UCSD-AML1 (cell line): ENCODE data around the gene KRTAP1-5.
"Not testable (repeated sequence)": the region's sequence is repeated elsewhere in the genome, so short reads cannot be mapped to it uniquely, and the experiment has no call there.

Source experiments
- DNase-seq: peaks from one replicate; lab custom pipeline; 2025; ENCODE audit not compliant: unreplicated experiment; lab: John Stamatoyannopoulos, UW

KRTAP1-5 gene

DNA sequence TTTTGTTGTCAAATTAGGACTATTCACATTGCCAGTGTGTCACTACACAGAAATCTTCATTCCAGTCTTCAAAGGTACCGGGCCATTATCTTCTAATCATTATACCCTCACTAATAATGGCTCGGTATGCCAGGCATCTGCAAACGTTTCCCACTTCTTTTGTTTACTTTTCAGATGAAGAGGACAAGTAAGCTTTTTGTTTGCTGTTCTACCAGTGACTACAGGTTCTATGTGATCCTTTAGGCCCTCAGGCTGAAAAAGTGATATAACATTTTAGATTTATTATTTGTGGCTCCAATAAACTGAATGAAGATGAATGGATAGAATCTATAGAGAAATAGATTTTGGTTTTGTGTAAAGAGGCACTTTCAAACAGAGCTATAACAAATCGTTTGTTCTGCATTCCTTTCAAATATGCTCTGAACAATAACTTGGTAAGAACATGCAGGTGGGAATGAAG lies 17.7 kb downstream of the KRTAP1-5 start:
- DNase-seq = no peak

DNA sequence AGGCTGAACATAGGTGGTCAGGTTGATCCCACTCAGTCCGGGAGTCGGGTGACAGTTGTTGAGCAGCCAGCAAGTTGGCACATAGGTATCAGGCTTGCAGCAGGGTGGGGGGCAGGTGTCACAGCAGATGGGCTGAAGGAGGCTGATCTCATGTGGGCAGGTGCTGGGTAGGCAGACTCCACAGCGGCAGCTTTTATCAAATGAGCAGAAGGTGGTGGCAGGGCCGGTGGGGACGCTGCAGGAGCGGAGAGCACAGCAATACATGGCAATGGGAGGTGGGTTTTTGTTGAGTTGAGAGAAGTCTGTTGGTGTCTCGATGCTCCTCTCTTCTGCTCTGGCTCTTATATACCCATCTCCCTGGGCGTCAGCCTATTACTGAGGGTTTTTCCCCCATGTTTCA lies 18.2 kb downstream of the KRTAP1-5 start, which contains the start of gene KRTAP3-1:
Gene KRTAP3-1 (minus strand): TSS at position 318 of the 400 bp plus-strand sequence. CDS start 54 bp downstream, at position 264.
- DNase-seq = no peak

DNA sequence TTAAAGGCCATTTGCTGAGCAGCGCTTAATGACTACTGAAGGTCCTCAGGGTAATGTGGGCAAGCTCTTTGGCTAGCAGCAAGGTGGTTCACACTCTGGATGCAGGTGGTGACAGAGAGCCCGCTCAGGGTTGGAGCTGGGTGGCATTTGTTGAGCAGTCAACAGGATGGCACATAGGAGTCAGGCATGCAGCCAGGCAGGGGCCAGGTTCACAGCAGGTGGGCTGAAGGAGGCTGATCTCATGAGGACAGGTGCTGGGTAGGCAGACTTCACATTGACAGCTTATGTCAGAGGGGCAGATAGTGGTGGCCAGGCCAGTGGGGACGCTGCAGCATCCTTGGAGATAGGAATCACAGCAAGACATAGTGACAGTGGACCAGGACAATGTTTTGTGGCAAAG lies 22.6 kb downstream of the KRTAP1-5 start:
- no peak for DNase-seq

DNA sequence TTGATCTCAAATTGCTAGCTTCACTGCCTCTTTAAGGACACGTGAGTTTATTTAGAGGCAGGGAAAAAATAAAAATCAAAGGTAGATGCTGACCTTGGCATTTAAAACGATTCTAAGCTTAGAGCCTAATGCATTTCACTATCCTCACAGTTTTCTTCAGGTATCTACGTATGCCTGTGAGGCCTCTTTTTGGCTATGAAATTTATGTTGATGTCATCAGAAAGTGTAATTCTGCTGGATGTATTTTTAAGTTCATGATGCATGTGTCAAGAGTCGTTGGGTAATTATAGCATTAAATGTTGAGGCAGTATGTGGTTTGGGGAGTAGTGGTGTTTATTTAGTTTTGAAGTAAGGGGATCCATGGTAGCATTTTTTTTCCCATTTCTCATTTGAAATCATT lies 23.1 kb downstream of the KRTAP1-5 start:
- no peak for DNase-seq

DNA sequence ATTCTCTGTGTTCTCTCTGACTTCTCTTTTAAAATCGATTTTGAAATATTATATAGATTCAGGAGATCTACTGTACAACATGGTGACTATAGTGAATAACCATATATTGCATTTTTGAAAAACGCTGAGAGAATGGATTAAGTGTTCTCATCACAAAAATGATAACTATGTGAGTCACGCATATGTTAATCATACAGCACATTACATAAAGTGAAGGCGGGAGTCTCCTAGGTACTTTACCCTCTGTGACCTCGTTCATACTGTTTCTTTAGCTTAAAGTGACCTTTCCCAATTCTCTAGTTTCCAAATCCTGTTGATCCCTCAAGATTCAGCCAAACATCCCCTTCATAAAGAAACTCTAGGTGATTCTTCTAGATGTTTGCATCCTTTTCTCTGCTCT lies 24.2 kb downstream of the KRTAP1-5 start:
- no peak for DNase-seq

DNA sequence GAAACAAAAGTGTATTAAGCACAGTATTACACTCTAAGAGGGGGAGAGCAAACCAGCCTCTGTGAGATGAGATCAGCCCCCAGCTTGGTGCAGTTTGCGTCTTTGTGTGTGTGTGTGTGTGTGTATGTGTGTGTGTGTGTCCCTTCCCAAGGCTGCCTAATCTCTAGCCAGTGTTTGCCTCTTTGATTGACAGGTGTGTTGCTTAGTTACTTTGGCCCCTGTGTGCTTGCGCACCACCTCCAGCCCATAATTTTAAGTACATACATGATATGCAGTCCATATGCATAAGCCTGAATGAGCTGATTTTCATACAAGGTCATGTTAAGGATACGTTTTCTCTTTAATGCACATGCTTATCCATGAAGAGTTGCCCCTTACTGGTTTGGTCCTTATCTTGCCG lies 25.2 kb downstream of the KRTAP1-5 start:
- no peak for DNase-seq

DNA sequence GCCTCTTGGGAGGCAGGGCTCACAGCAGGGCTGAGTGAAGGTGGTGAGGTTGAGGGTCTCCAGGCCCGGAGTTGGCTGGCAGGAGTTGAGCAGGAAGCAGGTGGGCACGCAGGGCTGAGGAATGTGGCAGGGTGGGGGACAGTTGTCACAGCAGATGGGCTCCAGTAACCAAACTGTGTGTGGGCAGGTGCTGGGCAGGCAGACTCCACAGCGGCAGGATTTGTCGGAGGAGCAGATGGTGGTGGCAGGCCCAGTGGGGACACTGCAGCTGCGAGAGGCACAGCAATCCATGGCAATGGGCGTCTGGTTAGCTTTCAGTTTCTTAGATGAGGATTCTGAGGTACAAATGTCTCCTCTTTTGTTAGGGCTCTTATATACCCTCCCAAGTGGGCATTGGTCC lies 27.4 kb downstream of the KRTAP1-5 start, which contains the start of gene KRTAP3-2:
Gene KRTAP3-2 (minus strand): TSS at position 344 of the 400 bp plus-strand sequence. CDS start 53 bp downstream, at position 291.
- DNase-seq = not testable (repeated sequence)

DNA sequence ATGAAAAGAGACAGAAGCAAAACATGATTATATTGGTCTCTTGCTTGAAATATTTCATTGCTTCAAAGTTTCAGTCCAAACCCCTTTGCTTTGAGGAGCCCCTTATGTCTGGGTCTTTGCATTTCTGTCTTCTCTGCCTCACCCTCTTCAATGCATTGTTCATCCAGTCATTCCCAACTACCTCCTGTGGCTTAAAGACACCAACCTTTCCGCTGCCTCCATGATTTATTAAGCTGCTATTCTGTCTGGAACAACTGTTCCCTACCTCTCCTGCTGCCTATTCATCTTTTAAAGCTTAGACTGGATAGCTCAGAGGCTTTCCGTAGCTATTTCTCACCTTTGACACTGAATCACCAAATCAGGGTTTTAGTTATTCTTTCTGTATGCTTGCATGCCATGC lies 29.6 kb downstream of the KRTAP1-5 start:
- no peak for DNase-seq

DNA sequence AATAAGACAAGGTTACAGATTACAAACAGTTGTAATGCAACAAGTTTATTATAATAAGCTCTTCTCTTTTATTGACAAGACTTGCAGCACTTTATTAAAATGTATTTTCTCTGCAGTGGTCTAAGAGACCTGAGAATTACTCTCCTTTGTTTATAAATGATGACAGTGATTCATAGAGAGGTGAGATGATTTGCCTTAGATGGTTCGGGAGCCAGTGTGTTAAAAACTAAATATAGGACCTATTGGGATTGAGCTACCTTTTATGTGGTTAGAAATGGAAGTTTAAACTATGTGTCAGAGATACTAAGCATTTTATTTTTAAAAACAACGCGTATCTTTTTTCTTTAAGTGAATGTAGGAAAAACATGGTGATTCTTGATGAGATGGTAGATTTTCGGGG lies 30.2 kb downstream of the KRTAP1-5 start:
- no peak for DNase-seq

DNA sequence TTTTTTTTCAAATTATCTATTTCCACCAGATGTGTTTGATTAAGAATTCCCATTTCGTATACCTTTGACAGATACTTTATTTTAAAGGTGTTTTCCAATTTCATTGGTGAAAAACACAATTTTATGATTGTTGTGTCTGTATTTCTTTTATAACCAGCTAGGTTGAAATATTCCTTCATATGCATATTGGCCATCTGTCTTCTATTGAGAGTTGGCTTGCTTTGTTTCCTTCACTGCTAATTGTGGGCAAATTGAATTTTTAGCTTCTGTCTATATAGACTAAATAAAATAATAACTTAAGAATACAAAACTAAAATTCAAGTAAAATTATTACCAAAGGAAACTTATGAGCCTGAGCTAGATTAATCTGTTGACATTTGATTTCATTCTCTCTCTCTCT lies 31.9 kb downstream of the KRTAP1-5 start:
- DNase-seq = no peak

DNA sequence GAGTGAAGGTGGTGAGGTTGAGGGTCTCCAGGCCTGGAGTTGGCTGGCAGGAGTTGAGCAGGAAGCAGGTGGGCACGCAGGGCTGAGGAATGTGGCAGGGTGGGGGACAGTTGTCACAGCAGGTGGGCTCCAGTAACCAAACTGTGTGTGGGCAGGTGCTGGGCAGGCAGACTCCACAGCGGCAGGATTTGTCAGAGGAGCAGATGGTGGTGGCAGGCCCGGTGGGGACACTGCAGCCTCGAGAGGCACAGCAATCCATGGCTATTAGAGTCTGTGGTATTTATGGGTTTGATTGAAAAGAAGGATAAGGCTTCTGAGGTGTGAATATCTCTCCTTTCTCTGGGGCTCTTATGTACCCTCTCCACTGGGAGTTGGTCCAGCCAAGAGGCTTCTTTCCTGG lies 33.2 kb downstream of the KRTAP1-5 start, which contains the start of gene KRTAP3-3:
Gene KRTAP3-3 (minus strand): TSS at position 326 of the 400 bp plus-strand sequence. CDS start 67 bp downstream, at position 259.
- DNase-seq = no peak

DNA sequence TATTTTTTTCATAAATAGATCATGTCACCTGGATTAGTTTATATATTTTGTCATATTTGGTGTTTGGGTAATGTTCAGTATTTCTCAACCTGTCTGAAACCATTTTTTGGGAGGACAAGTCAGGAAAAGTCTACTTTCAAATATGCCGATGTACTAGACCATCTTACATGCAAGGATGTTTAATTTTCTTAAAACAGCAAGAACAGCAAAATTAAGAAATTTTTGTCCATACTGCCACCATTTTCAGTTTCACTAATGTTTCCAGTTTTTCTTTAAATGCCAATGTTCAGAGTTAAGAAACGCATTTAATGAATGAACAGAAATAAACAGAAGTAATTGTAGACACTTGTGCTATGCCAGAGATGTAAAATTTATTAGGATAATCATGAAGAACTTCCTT lies 33.9 kb downstream of the KRTAP1-5 start:
- no peak for DNase-seq

DNA sequence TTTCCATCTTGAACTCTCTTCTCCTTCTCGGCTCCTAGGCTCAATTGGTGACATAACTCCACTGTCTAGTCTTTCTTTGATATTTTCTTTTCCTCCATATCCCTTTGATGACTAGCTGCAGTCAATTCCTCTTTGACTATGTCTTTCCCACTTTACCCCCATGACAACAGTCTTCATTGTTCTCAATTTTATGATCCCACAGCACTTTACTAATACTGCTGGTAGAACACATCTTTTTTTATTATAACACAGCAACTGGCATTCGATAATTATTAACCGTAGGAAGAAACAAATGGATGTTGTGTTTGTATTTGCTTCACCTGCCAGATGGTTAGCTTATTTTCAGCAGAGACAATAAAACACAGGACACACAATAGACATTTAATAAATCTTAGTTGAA lies 34.3 kb downstream of the KRTAP1-5 start:
- no peak for DNase-seq

DNA sequence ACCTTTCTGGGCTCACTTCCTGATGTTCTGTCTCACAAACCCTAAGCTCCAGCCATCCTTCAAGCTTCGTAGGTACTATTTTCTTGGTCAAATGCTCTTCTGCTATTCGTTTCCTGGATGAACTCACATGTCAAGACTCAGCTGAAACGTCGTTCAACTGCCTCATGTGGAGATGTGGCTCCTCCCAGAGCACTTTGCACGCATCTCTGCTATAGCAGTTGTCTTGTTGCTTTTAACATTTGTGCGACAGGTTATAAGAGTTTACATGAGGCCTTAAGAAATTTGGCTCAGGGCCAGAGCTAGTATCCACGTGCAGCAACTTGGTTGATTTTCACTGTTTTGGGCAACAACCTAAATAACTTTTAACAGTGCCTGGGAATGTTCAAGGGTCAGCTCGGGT lies 40.1 kb downstream of the KRTAP1-5 start:
- no peak for DNase-seq

DNA sequence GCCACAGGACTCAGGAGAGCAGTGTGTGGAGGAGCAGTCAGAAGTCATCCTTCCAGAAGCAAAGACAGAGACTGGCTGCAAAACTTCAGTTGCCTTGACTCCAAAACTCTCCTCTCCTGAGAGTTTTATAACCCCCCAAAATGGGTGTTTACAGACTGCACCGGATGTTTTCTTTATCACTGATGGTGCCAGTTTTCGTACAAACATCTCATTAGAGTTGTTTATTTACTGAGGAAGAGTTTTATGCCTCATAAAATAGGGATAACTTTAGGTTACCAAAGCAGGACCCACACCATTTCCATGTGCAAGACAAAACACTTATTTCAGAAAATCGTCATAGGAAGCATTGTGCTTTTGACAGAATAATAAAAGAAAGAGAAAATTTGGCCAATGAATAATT lies 42.8 kb downstream of the KRTAP1-5 start, which contains the start of gene KRT40:
Gene KRT40 (minus strand): TSS at position 101 of the 400 bp plus-strand sequence. CDS start 53 bp downstream, at position 48.
- DNase-seq = no peak

DNA sequence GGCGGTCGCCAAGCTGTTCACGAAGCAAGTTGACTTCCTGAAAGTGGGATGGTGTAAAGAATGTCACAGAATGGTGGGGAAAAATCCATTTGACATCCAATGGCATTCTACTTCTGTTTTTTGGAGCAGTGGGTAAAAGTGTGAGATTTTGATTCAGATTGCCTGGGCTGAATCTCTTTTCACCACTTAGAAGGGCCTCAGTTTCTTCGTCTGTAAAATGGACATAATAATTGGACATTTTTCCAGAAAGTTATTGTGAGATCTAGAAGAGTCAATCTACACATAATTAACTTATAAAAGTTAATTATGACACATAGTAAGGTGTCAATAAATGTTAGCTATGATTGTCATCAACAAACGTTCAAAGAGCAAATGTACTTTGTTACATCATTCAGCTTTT lies 45.9 kb downstream of the KRTAP1-5 start:
- DNase-seq = no peak

DNA sequence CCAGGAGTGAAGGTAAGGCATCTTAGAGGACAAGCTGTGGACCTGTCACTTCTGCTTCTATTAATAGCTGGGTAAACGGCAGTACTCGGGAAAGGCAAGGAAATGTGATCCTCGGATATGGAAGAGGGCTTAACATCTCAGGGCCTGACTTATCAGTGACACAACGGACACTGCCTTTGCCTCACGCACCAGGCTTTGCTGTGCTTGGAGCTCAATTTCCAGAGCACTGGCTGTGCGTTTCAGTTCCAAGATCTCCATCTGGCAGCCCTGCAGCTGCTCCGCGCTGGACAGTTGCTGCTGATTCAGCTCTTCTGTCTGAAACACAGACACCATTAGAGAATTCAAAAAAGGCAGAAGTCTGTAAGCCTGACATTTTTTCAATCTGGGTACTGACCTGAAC lies 46.4 kb downstream of the KRTAP1-5 start:
- DNase-seq = no peak

DNA sequence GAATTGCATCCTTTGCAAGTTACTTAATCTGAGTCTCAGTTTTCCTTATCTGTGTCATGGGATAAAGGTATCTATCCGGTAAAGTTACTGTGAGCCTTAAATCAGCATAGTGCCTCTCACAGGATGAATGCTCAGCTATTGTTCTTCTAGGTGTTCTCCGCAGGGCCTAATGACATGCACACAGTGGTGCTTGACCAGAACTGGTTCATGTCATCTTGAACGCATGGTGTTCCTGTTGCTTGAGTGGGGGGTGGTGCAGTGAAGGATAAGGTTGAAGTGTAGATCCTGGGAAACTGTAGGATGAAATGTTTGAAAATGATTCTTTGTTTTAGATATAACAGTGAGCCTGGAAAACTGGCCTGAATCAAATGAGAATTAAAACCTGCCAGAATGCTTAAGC lies 46.9 kb downstream of the KRTAP1-5 start:
- DNase-seq = no peak

DNA sequence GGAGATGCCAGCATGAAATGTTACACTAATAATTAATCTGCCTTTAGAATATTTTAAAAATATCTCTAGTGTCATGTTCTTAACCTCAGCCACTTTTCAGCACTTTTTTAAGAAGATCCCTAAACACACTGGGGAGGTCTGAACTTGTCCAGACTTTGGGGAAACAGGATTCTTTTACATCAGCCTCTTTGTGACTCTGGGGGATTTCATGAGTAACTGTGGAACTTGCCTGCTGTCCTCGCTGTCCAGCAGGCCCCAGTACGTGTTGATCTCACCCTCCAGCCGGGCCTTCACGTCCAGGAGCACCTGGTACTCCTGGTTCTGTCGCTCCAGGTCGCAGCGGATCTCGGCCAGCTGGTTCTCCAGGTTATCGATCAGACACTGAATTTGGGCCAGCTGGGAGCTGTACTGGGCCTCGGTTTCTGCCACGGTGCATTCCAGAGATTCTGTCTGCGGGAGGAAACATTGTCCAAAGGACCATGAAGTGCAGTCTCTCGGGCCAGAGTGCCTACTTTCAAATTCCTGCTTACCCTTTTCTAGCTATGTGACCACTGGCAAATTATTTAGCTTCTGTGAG lies 48.3 kb downstream of the KRTAP1-5 start:
- no peak for DNase-seq
